DND-41 (cell line): ENCODE results near the gene JMJD6.
A peak's percentile ranks its signal among the peaks of the same experiment; 100 is the strongest.
"Not testable (repeated sequence)": the region's sequence is repeated elsewhere in the genome, so short reads cannot be mapped to it uniquely, and the experiment has no call there.

Experiments used
- ATAC-seq: fragments of 200-7000 bp; cut with Tn5 transposase; 3 replicates; pipeline ENCODE4 v1.9.1; 2021; ENCODE audit warnings: low read depth; ENCODE audit not compliant: insufficient read depth
- DNase-seq: peaks from one replicate; pipeline ENCODE4 v3.0.0-alpha.2; 2020
- H2AFZ ChIP-seq: 2 replicates; pipeline ENCODE4 v1.6.0; 2012; ENCODE audit warnings: low read depth, low read length
- H3K27ac ChIP-seq: 2 replicates; pipeline ENCODE4 v1.5.1; 2012; ENCODE audit warnings: low read length, inconsistent platforms
- H3K27me3 ChIP-seq: fragments of 200-600 bp; sonication (generic); 2 replicates; pipeline ENCODE4 v1.6.0; 2012; ENCODE audit warnings: low read length, mild to moderate bottlenecking, inconsistent platforms; ENCODE audit not compliant: insufficient read depth, poor library complexity
- H3K36me3 ChIP-seq: 2 replicates; pipeline ENCODE4 v1.5.1; 2012; ENCODE audit warnings: low read length, inconsistent platforms; ENCODE audit not compliant: insufficient read depth
- H3K4me1 ChIP-seq: 2 replicates; pipeline ENCODE4 v1.5.1; 2012; ENCODE audit warnings: mild to moderate bottlenecking, low read length; ENCODE audit not compliant: insufficient read depth
- H3K4me2 ChIP-seq: 2 replicates; pipeline ENCODE4 v1.6.0; 2012; ENCODE audit warnings: mild to moderate bottlenecking, moderate library complexity, low read length, inconsistent platforms; ENCODE audit not compliant: insufficient read depth
- H3K4me3 ChIP-seq, 2 experiments: fragments of 200-600 bp in 1 of 2; shearing (Covaris generic) in 1 of 2; 2 replicates each; pipeline ENCODE4 v1.5.1; 2012 to 2016; ENCODE audit warnings: inconsistent platforms in 2 of 2, low read length in 2 of 2, mild to moderate bottlenecking in 2 of 2, low read depth in 1 of 2, moderate library complexity in 1 of 2
- H3K79me2 ChIP-seq: 2 replicates; pipeline ENCODE4 v1.6.0; 2012; ENCODE audit warnings: low read length, inconsistent platforms; ENCODE audit not compliant: insufficient read depth
- H3K9ac ChIP-seq: 2 replicates; pipeline ENCODE4 v1.6.0; 2012; ENCODE audit warnings: low read depth, mild to moderate bottlenecking, inconsistent platforms, low read length, moderate library complexity
- H3K9me3 ChIP-seq: 2 replicates; pipeline ENCODE4 v1.5.1; 2012; ENCODE audit warnings: low read length, moderate library complexity, mild to moderate bottlenecking, inconsistent platforms; ENCODE audit not compliant: insufficient read depth, severe bottlenecking
- H4K20me1 ChIP-seq: 2 replicates; pipeline ENCODE4 v1.6.0; 2012; ENCODE audit warnings: low read length; ENCODE audit not compliant: insufficient read depth
- EZH2 ChIP-seq: IDR thresholded peaks from 3 replicates; pipeline ENCODE4 v1.6.1; 2012; ENCODE audit warnings: borderline replicate concordance, low read depth, mild to moderate bottlenecking, moderate library complexity, low read length, inconsistent platforms; ENCODE audit not compliant: severe bottlenecking
- TF ChIP-seq, protein P1 (sequence below): IDR thresholded peaks from 2 replicates; pipeline ENCODE4 v1.5.1; 2012; ENCODE audit warnings: borderline replicate concordance, low read length, moderate library complexity, mild to moderate bottlenecking; ENCODE audit not compliant: poor library complexity, severe bottlenecking; ENCODE audit errors: extremely low read depth

The JMJD6 gene

DNA sequence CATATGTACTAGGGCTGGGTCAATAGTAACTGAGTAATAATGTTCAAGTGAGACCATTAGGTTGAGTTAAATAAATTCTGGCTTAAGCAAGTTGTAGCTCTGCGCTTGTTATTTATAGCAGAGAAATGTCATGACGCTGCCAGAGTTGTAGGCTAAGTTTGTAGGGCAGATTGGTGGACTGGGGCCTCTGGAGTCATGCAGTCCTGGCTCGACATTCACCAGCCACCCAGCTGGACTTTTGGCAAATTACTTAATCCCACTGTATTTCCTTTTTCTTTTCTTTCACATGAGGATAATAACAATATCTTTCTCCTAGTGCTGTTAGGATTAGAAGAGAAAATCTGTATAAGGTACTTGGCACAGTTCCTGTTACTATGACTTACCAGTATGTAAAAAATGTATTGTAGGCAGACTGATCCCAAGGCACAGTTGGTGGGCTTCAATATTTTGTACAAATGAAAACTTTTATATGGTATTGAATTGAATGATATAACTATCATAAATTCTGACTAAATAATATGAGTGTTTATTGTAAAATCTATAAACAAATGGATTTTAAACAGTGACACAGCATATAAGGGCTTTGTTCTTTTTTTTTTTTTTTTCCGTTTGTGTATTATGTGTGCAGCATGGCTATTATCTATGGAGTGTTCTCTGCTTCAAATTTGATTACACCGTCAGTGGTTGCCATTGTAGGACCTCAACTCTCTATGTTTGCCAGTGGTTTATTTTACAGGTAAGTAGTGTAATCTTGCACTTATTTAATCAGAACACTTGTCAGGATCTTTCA lies 14.1 kb upstream of the JMJD6 start:
- H4K20me1 ChIP-seq: peaks cover 11% of the 10 kb centered on the region
- peak overlapping the region; percentile 29; the same call in 1 of the 2 replicates for H3K4me2 ChIP-seq
- H3K9me3 ChIP-seq: no peaks in the 10 kb centered on the region
- no peak overlapping the region for H2AFZ ChIP-seq
- H3K27ac ChIP-seq: no peak overlapping the region
- no peak for ATAC-seq
- peaks cover 23% of the 10 kb centered on the region for H3K4me1 ChIP-seq
- TF ChIP-seq EZH2: no peak
- TF ChIP-seq, protein P1, sequence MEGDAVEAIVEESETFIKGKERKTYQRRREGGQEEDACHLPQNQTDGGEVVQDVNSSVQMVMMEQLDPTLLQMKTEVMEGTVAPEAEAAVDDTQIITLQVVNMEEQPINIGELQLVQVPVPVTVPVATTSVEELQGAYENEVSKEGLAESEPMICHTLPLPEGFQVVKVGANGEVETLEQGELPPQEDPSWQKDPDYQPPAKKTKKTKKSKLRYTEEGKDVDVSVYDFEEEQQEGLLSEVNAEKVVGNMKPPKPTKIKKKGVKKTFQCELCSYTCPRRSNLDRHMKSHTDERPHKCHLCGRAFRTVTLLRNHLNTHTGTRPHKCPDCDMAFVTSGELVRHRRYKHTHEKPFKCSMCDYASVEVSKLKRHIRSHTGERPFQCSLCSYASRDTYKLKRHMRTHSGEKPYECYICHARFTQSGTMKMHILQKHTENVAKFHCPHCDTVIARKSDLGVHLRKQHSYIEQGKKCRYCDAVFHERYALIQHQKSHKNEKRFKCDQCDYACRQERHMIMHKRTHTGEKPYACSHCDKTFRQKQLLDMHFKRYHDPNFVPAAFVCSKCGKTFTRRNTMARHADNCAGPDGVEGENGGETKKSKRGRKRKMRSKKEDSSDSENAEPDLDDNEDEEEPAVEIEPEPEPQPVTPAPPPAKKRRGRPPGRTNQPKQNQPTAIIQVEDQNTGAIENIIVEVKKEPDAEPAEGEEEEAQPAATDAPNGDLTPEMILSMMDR: no peak
- 0 out of 2 replicates have a peak overlapping the region, but pooled peaks have one; percentile 8 for H3K9ac ChIP-seq
- peaks cover 47% of the 10 kb centered on the region for H3K79me2 ChIP-seq
- H3K4me3 ChIP-seq: no peak overlapping the region
- peaks cover 55% of the 10 kb centered on the region for H3K36me3 ChIP-seq
- no peak for DNase-seq
- no peaks in the 10 kb centered on the region for H3K27me3 ChIP-seq

- H3K4me2 ChIP-seq: peak overlapping the region; percentile 77
- not testable (repeated sequence) for H2AFZ ChIP-seq, H3K9me3 ChIP-seq, DNase-seq, H3K27me3 ChIP-seq, ATAC-seq, H3K27ac ChIP-seq
- peak overlapping the region; percentile 92; the same call in 1 of the 2 replicates for H3K9ac ChIP-seq
- H3K79me2 ChIP-seq: peaks cover 55% of the 10 kb centered on the region
- H3K4me1 ChIP-seq: peaks cover 32% of the 10 kb centered on the region
- peaks cover 20% of the 10 kb centered on the region for H4K20me1 ChIP-seq
- H3K36me3 ChIP-seq: peaks cover 55% of the 10 kb centered on the region
- peak overlapping the region in 1 of 2 experiments; percentile 84; a peak in 1 of 4 replicates for H3K4me3 ChIP-seq
These were observed 13.2 kb upstream of the JMJD6 start for GRCh38 chr17:76739568-76740115.

GRCh38 chr17:76738468-76738850 lies 12.1 kb upstream of the JMJD6 start:
- peak overlapping the region; percentile 92 for H3K9ac ChIP-seq
- peaks cover 67% of the 10 kb centered on the region for H3K79me2 ChIP-seq
- H3K36me3 ChIP-seq: peaks cover 55% of the 10 kb centered on the region
- peaks cover 32% of the 10 kb centered on the region for H4K20me1 ChIP-seq
- peaks cover 44% of the 10 kb centered on the region for H3K4me1 ChIP-seq
- H3K4me2 ChIP-seq: peak overlapping the region; percentile 77
- DNase-seq (no peak), ATAC-seq (no peak)
- H2AFZ ChIP-seq: peak overlapping the region; percentile 91
- no peaks in the 10 kb centered on the region for H3K9me3 ChIP-seq
- H3K4me3 ChIP-seq: peak overlapping the region; percentile 78 to 84
- peak overlapping the region; percentile 100 for H3K27ac ChIP-seq
- TF ChIP-seq EZH2: no peak
- TF ChIP-seq, protein P1: no peak
- H3K27me3 ChIP-seq: no peaks in the 10 kb centered on the region
